Measurements from ENCODE around the gene FAM20C.

FAM20C gene

GRCh38 chr7:159370-160270 is 32.8 kb upstream of the FAM20C start:
- DNase-seq (ENCODE audit: low read depth) = no peak

- DNase-seq (ENCODE audit: low read depth) = no peak
Measured at GRCh38 chr7:160958-161725, 31.2 kb upstream of the FAM20C start.

- DNase-seq (ENCODE audit: low read depth) = no peak
Measured at GRCh38 chr7:162632-163297, 29.6 kb upstream of the FAM20C start.

- no peak for DNase-seq (ENCODE audit: low read depth)
Measured at GRCh38 chr7:163298-163695, 29.1 kb upstream of the FAM20C start.

- no peak for DNase-seq (ENCODE audit: low read depth)
Measured at GRCh38 chr7:163971-164881, 28.1 kb upstream of the FAM20C start.

- DNase-seq (ENCODE audit: low read depth) = no peak
Measured at GRCh38 chr7:164882-165660, 27.3 kb upstream of the FAM20C start.

- DNase-seq (ENCODE audit: low read depth) = no peak
Measured at GRCh38 chr7:165661-166337, 26.6 kb upstream of the FAM20C start.

GRCh38 chr7:166338-167060 is 25.9 kb upstream of the FAM20C start:
- no peak for DNase-seq (ENCODE audit: low read depth)

- DNase-seq (ENCODE audit: low read depth) = no peak
Measured at GRCh38 chr7:167090-167855, 25.1 kb upstream of the FAM20C start.

GRCh38 chr7:167976-168791 is 24.2 kb upstream of the FAM20C start:
- DNase-seq (ENCODE audit: low read depth) = no peak

GRCh38 chr7:169276-170172 is 22.8 kb upstream of the FAM20C start:
- DNase-seq (ENCODE audit: low read depth) = no peak

GRCh38 chr7:170551-171363 is 21.6 kb upstream of the FAM20C start:
- no peak for DNase-seq (ENCODE audit: low read depth)

GRCh38 chr7:171364-171904 is 20.9 kb upstream of the FAM20C start:
- DNase-seq (ENCODE audit: low read depth) = no peak

GRCh38 chr7:171912-172515 is 20.4 kb upstream of the FAM20C start:
- DNase-seq (ENCODE audit: low read depth) = no peak

- DNase-seq (ENCODE audit: low read depth) = no peak
Measured at GRCh38 chr7:173209-173918, 19.0 kb upstream of the FAM20C start.
